Testis (tissue), 3 donors: ENCODE measurements around the gene SPRED1. TPM values are rescaled to one million over a fixed set of nuclear protein-coding genes. Genes with fewer than 3 reads are reported as not detected.

Experiments used
- DNase-seq: peaks from one replicate; pipeline ENCODE4 v3.0.0-alpha.2; 2019
- H3K27ac ChIP-seq, 2 donors: fragments of 200-600 bp; sonication (generic); one replicate each; pipeline ENCODE4 v1.5.1; 2019
- H3K27me3 ChIP-seq: fragments of 200-600 bp; sonication (generic); one replicate; pipeline ENCODE4 v1.5.1; 2019
- H3K36me3 ChIP-seq: fragments of 200-600 bp; sonication (generic); one replicate; pipeline ENCODE4 v1.5.1; 2017; ENCODE audit warnings: low read depth; ENCODE audit errors: missing control alignments
- H3K4me1 ChIP-seq: fragments of 200-600 bp; sonication (generic); one replicate; pipeline ENCODE4 v1.5.1; 2019
- H3K4me3 ChIP-seq, 2 donors: fragments of 200-600 bp; sonication (generic); one replicate each; pipeline ENCODE4 v1.5.1; 2017 to 2019
- H3K9me3 ChIP-seq: fragments of 200-600 bp; sonication (generic); one replicate; pipeline ENCODE4 v1.5.1; 2017
- POLR2A ChIP-seq: fragments of 450-650 bp; IDR thresholded peaks from one replicate; pipeline ENCODE4 v1.6.1; 2017; ENCODE audit warnings: antibody characterized with exemption, mild to moderate bottlenecking, moderate library complexity
- WGBS, 2 donors: methylation state at CpG; one replicate each; pipeline ENCODE4 v1.1.5; 2018; 5-methylcytosine and 5-hydroxymethylcytosine counted together
- intact Hi-C: fragments of 100-400 bp; cut with DNase I; formaldehyde crosslinking; loops from one replicate; pipeline ENCODE4 v1.15.1; 2023; ENCODE audit warnings: low total_unique reads
- polyA plus RNA-seq: library from polyadenylated mRNA; stranded (reverse); fragments of 350-450 nt; fragmentation: Illumina TruSeq; extraction: RNeasy Lipid Tissue Mini Kit (QIAGEN cat#74804); gene quantifications from one replicate; pipeline ENCODE4 v1.2.3, GENCODE V29; 2014; ENCODE audit warnings: low read depth, low replicate concordance; ENCODE audit not compliant: insufficient read depth
- total RNA-seq, 2 donors: library from RNA; depleted of rRNA; stranded (reverse); fragments of >200 nt; gene quantifications; one replicate each; pipeline ENCODE4 v1.2.3, GENCODE V29; 2016
- TF ChIP-seq, protein P1 (sequence below), 3 experiments: fragments of 450-650 bp in 2 of 3; fragments of 200-600 bp in 1 of 3; sonication (generic) in 1 of 3; IDR thresholded peaks; one replicate each; pipeline ENCODE4 v1.5.1; 2016 to 2019; ENCODE audit warnings: antibody characterized with exemption in 3 of 3, mild to moderate bottlenecking in 2 of 3, moderate library complexity in 1 of 3

Gene SPRED1
- total and polyA plus RNA-seq, 3 donors from 2014 or later, result 9.3 to 14.2 (median 12.9) TPM

- no peak overlapping the region for H3K27ac ChIP-seq
- H3K27me3 ChIP-seq, result no peaks in the 10 kb centered on the region
- no peak for DNase-seq
- intact Hi-C loops, result no loop called here
- 97 to 100% methylated on average over 1 of the region's 1 CpG for WGBS, 2 donors
- H3K4me1 ChIP-seq, result no peaks in the 10 kb centered on the region
- TF ChIP-seq, protein P1, sequence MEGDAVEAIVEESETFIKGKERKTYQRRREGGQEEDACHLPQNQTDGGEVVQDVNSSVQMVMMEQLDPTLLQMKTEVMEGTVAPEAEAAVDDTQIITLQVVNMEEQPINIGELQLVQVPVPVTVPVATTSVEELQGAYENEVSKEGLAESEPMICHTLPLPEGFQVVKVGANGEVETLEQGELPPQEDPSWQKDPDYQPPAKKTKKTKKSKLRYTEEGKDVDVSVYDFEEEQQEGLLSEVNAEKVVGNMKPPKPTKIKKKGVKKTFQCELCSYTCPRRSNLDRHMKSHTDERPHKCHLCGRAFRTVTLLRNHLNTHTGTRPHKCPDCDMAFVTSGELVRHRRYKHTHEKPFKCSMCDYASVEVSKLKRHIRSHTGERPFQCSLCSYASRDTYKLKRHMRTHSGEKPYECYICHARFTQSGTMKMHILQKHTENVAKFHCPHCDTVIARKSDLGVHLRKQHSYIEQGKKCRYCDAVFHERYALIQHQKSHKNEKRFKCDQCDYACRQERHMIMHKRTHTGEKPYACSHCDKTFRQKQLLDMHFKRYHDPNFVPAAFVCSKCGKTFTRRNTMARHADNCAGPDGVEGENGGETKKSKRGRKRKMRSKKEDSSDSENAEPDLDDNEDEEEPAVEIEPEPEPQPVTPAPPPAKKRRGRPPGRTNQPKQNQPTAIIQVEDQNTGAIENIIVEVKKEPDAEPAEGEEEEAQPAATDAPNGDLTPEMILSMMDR (IDR thresholded peaks at IDR 0.05), result no peak
- TF ChIP-seq POLR2A, result no peak
- H3K9me3 ChIP-seq, result no peaks in the 10 kb centered on the region
- H3K4me3 ChIP-seq, result no peak overlapping the region
- H3K36me3 ChIP-seq, result no peaks in the 10 kb centered on the region
These were observed 28.4 kb downstream of the SPRED1 start for GRCh38 chr15:38281031-38281430.

DNA sequence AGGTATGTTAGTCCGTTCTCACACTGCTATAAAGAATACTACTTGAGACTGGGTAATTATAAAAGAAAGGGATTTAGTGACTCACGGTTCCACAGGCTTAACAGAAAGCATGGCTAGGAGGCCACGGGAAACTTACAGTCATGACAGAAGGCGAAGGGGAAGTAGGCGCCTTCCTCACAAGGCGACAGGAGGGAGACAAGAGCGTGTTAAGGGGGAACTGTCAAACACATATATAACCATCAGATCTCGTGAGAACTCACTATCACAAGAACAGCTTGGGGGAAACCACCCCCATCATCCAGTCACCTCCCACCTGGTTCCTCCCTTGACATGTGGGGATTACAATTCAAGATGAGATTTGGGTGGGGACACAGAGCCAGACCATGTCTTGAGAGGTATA, 30.4 kb downstream of the SPRED1 start:
- no peak for TF ChIP-seq POLR2A
- TF ChIP-seq, protein P1 (IDR thresholded peaks at IDR 0.05), result no peak
- Histone ChIP-seq H3K4me3 (no peak overlapping the region), H3K9me3 (no peaks in the 10 kb centered on the region), H3K27ac (no peak overlapping the region), H3K27me3 (no peaks in the 10 kb centered on the region), H3K4me1 (no peaks in the 10 kb centered on the region), H3K36me3 (no peaks in the 10 kb centered on the region)
- 79 to 80% methylated on average over 8 of the region's 8 CpGs for WGBS, 2 donors
- intact Hi-C loops, result no loop called here
- DNase-seq, result no peak

DNA sequence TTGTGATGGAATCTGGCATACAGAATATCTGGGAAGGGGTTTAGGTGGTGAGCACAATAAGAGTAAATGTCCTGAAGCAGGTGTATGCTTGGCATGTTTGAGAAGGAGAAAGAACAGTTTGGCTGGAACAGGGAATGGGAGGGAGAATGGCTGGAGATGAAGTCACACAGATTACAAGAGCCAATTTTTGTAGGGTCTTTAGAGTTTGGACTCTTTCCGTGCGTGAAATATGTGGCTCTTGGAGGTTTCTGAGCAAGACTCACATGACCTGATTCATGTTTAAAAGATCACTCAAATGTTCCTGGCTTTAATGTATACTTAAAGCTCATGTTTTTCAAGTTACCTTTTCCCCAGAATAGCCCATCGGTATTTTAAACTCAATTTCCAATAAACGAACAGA, 32.8 kb downstream of the SPRED1 start:
- DNase-seq, result no peak
- Histone ChIP-seq H3K27ac (no peak overlapping the region), H3K4me3 (no peak overlapping the region), H3K9me3 (no peaks in the 10 kb centered on the region), H3K4me1 (no peaks in the 10 kb centered on the region), H3K36me3 (no peaks in the 10 kb centered on the region), H3K27me3 (no peaks in the 10 kb centered on the region)
- intact Hi-C loops, result no loop called here
- TF ChIP-seq, protein P1 (IDR thresholded peaks at IDR 0.05), result no peak
- no peak for TF ChIP-seq POLR2A
- WGBS, 2 donors, result 83 to 88% methylated on average over 4 of the region's 4 CpGs

GRCh38 chr15:38294126-38294525, 41.5 kb downstream of the SPRED1 start:
- Histone ChIP-seq H3K27me3 (no peaks in the 10 kb centered on the region), H3K9me3 (no peaks in the 10 kb centered on the region), H3K27ac (no peak overlapping the region), H3K36me3 (no peaks in the 10 kb centered on the region), H3K4me1 (no peaks in the 10 kb centered on the region), H3K4me3 (no peak overlapping the region)
- no peak for DNase-seq
- intact Hi-C loops, result no loop called here
- TF ChIP-seq, protein P1 (IDR thresholded peaks at IDR 0.05), result no peak
- no peak for TF ChIP-seq POLR2A
- WGBS, 2 donors, result 76 to 79% methylated on average over 3 of the region's 3 CpGs

GRCh38 chr15:38297623-38298388, 45.2 kb downstream of the SPRED1 start:
- Histone ChIP-seq H3K27ac (no peak overlapping the region), H3K9me3 (no peaks in the 10 kb centered on the region), H3K27me3 (no peaks in the 10 kb centered on the region), H3K4me1 (no peaks in the 10 kb centered on the region), H3K4me3 (no peak overlapping the region), H3K36me3 (no peaks in the 10 kb centered on the region)
- WGBS, 2 donors, result 61 to 70% methylated on average over 4 of the region's 4 CpGs
- DNase-seq, result no peak
- intact Hi-C loops, result no loop called here
- TF ChIP-seq POLR2A, result no peak
- TF ChIP-seq, protein P1 (IDR thresholded peaks at IDR 0.05), result no peak
